ENCODE measurements around the gene CLDN16.

Gene CLDN16

GRCh38 chr3:190370369-190370768 is 17.6 kb upstream of the CLDN16 start:
- H2BK5ac ChIP-seq (ENCODE audit: low read length), result no peak overlapping the region
- H4K5ac ChIP-seq (ENCODE audit: low read length), result no peak overlapping the region
- H3K23ac ChIP-seq (ENCODE audit: low read length), result no peak overlapping the region
- no peak overlapping the region for H3K4ac ChIP-seq (ENCODE audit: low read depth, low read length)
- no peak overlapping the region for H3K27ac ChIP-seq (ENCODE audit: low read depth, low read length)
- no peaks in the 10 kb centered on the region for H3K36me3 ChIP-seq (ENCODE audit: control insufficient read depth, insufficient read depth, low read length)
- no peak overlapping the region for H3K4me2 ChIP-seq (ENCODE audit: low read length)
- no peak for DNase-seq
- H2BK120ac ChIP-seq (ENCODE audit: low read depth, low read length), result no peak overlapping the region
- H2BK15ac ChIP-seq (replicated peaks; ENCODE audit: low read depth), result no peak overlapping the region
- no peaks in the 10 kb centered on the region for H3K4me1 ChIP-seq (ENCODE audit: control insufficient read depth, low read depth, low read length)
- H3K79me2 ChIP-seq (ENCODE audit: control insufficient read depth, insufficient read depth, low read length), result no peaks in the 10 kb centered on the region
- no peak overlapping the region for H2AK5ac ChIP-seq (ENCODE audit: low read length)
- no peak overlapping the region for H3K56ac ChIP-seq (ENCODE audit: low read length)
- no peak overlapping the region for H3K4me3 ChIP-seq (ENCODE audit: low read length)
- H3K9ac ChIP-seq (ENCODE audit: low read length), result no peak overlapping the region
- no CpG with 5 or more reads among the region's 2 CpGs for WGBS (ENCODE audit: extremely low coverage, insufficient coverage, low lambda C conversion rate)
- no peak overlapping the region for H3K18ac ChIP-seq (ENCODE audit: low read length)
- no peak overlapping the region for H4K8ac ChIP-seq (ENCODE audit: low read depth, low read length)
- no peaks in the 10 kb centered on the region for H3K27me3 ChIP-seq (ENCODE audit: insufficient read depth, low read length, poor library complexity)
- no peaks in the 10 kb centered on the region for H3K79me1 ChIP-seq (ENCODE audit: low read length)

- H3K4me3 ChIP-seq (ENCODE audit: low read length), result no peak overlapping the region
- H3K79me1 ChIP-seq (ENCODE audit: low read length), result no peaks in the 10 kb centered on the region
- H3K27me3 ChIP-seq (ENCODE audit: insufficient read depth, low read length, poor library complexity), result no peaks in the 10 kb centered on the region
- no peak overlapping the region for H2AK5ac ChIP-seq (ENCODE audit: low read length)
- no peak overlapping the region for H3K56ac ChIP-seq (ENCODE audit: low read length)
- no CpG with 5 or more reads among the region's 2 CpGs for WGBS (ENCODE audit: extremely low coverage, insufficient coverage, low lambda C conversion rate)
- no peak overlapping the region for H3K23ac ChIP-seq (ENCODE audit: low read length)
- DNase-seq, result no peak
- no peaks in the 10 kb centered on the region for H3K4me1 ChIP-seq (ENCODE audit: control insufficient read depth, low read depth, low read length)
- H3K36me3 ChIP-seq (ENCODE audit: control insufficient read depth, insufficient read depth, low read length), result no peaks in the 10 kb centered on the region
- H3K4me2 ChIP-seq (ENCODE audit: low read length), result no peak overlapping the region
- H3K79me2 ChIP-seq (ENCODE audit: control insufficient read depth, insufficient read depth, low read length), result no peaks in the 10 kb centered on the region
- no peak overlapping the region for H3K27ac ChIP-seq (ENCODE audit: low read depth, low read length)
- no peak overlapping the region for H3K18ac ChIP-seq (ENCODE audit: low read length)
- H4K8ac ChIP-seq (ENCODE audit: low read depth, low read length), result no peak overlapping the region
- H2BK120ac ChIP-seq (ENCODE audit: low read depth, low read length), result no peak overlapping the region
- H2BK15ac ChIP-seq (replicated peaks; ENCODE audit: low read depth), result no peak overlapping the region
- H2BK5ac ChIP-seq (ENCODE audit: low read length), result no peak overlapping the region
- no peak overlapping the region for H3K9ac ChIP-seq (ENCODE audit: low read length)
- H4K5ac ChIP-seq (ENCODE audit: low read length), result no peak overlapping the region
- no peak overlapping the region for H3K4ac ChIP-seq (ENCODE audit: low read depth, low read length)
These were observed 16.8 kb upstream of the CLDN16 start for GRCh38 chr3:190371152-190371551.

DNA sequence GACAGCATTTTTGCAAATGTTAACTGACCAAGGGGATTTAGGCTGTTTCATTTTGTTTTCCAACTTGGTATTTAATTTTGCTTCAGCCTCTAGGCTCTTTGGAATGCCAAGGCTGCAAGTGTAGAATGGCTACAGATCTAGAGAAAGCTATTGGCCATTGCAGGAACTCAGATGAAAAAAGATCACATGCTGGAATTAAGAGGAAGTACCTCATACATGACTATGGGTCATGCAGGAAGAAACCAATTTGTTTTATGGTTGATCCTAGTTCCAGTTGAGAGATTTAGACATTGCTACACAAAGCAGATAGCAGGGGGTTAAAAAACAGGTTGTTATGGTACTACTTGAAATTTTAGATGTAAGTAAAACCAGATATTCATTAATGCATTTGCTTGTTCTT is 12.7 kb upstream of the CLDN16 start:
- no peaks in the 10 kb centered on the region for H3K79me2 ChIP-seq (ENCODE audit: control insufficient read depth, insufficient read depth, low read length)
- H3K4me2 ChIP-seq (ENCODE audit: low read length), result no peak overlapping the region
- H2BK15ac ChIP-seq (replicated peaks; ENCODE audit: low read depth), result no peak overlapping the region
- no peak overlapping the region for H3K56ac ChIP-seq (ENCODE audit: low read length)
- H2BK120ac ChIP-seq (ENCODE audit: low read depth, low read length), result no peak overlapping the region
- no peaks in the 10 kb centered on the region for H3K4me1 ChIP-seq (ENCODE audit: control insufficient read depth, low read depth, low read length)
- H3K23ac ChIP-seq (ENCODE audit: low read length), result no peak overlapping the region
- no peak overlapping the region for H2AK5ac ChIP-seq (ENCODE audit: low read length)
- no peak overlapping the region for H3K18ac ChIP-seq (ENCODE audit: low read length)
- H3K4ac ChIP-seq (ENCODE audit: low read depth, low read length), result no peak overlapping the region
- H3K27me3 ChIP-seq (ENCODE audit: insufficient read depth, low read length, poor library complexity), result no peaks in the 10 kb centered on the region
- H4K5ac ChIP-seq (ENCODE audit: low read length), result no peak overlapping the region
- no peak overlapping the region for H2BK5ac ChIP-seq (ENCODE audit: low read length)
- H3K27ac ChIP-seq (ENCODE audit: low read depth, low read length), result no peak overlapping the region
- no peaks in the 10 kb centered on the region for H3K79me1 ChIP-seq (ENCODE audit: low read length)
- H3K9ac ChIP-seq (ENCODE audit: low read length), result no peak overlapping the region
- peak; percentile 28 for DNase-seq
- no peak overlapping the region for H3K4me3 ChIP-seq (ENCODE audit: low read length)
- H4K8ac ChIP-seq (ENCODE audit: low read depth, low read length), result no peak overlapping the region
- H3K36me3 ChIP-seq (ENCODE audit: control insufficient read depth, insufficient read depth, low read length), result no peaks in the 10 kb centered on the region

GRCh38 chr3:190375671-190376070 is 12.3 kb upstream of the CLDN16 start:
- peak; percentile 46 for DNase-seq
- Histone ChIP-seq H3K56ac (ENCODE audit: low read length) (no peak overlapping the region), H4K8ac (ENCODE audit: low read depth, low read length) (no peak overlapping the region), H3K4me1 (ENCODE audit: control insufficient read depth, low read depth, low read length) (no peaks in the 10 kb centered on the region), H3K4ac (ENCODE audit: low read depth, low read length) (no peak overlapping the region), H4K5ac (ENCODE audit: low read length) (no peak overlapping the region), H2BK5ac (ENCODE audit: low read length) (no peak overlapping the region), H3K18ac (ENCODE audit: low read length) (no peak overlapping the region), H3K79me2 (ENCODE audit: control insufficient read depth, insufficient read depth, low read length) (no peaks in the 10 kb centered on the region), H3K36me3 (ENCODE audit: control insufficient read depth, insufficient read depth, low read length) (no peaks in the 10 kb centered on the region), H3K23ac (ENCODE audit: low read length) (no peak overlapping the region), H3K4me3 (ENCODE audit: low read length) (no peak overlapping the region), H2BK15ac (replicated peaks; ENCODE audit: low read depth) (no peak overlapping the region), H3K9ac (ENCODE audit: low read length) (no peak overlapping the region), H3K4me2 (ENCODE audit: low read length) (no peak overlapping the region), H3K79me1 (ENCODE audit: low read length) (no peaks in the 10 kb centered on the region), H2BK120ac (ENCODE audit: low read depth, low read length) (no peak overlapping the region), H2AK5ac (ENCODE audit: low read length) (no peak overlapping the region), H3K27me3 (ENCODE audit: insufficient read depth, low read length, poor library complexity) (no peaks in the 10 kb centered on the region), H3K27ac (ENCODE audit: low read depth, low read length) (no peak overlapping the region)
- no CpG with 5 or more reads among the region's 3 CpGs for WGBS (ENCODE audit: extremely low coverage, insufficient coverage, low lambda C conversion rate)

- WGBS (ENCODE audit: extremely low coverage, insufficient coverage, low lambda C conversion rate), result no CpG with 5 or more reads among the region's 6 CpGs
- H3K27me3 ChIP-seq (ENCODE audit: insufficient read depth, low read length, poor library complexity), result no peaks in the 10 kb centered on the region
- no peaks in the 10 kb centered on the region for H3K79me2 ChIP-seq (ENCODE audit: control insufficient read depth, insufficient read depth, low read length)
- no peaks in the 10 kb centered on the region for H3K79me1 ChIP-seq (ENCODE audit: low read length)
- H2AK5ac ChIP-seq (ENCODE audit: low read length), result no peak overlapping the region
- no peak overlapping the region for H3K4me3 ChIP-seq (ENCODE audit: low read length)
- H3K4me1 ChIP-seq (ENCODE audit: control insufficient read depth, low read depth, low read length), result no peaks in the 10 kb centered on the region
- H3K27ac ChIP-seq (ENCODE audit: low read depth, low read length), result no peak overlapping the region
- no peak overlapping the region for H2BK5ac ChIP-seq (ENCODE audit: low read length)
- no peaks in the 10 kb centered on the region for H3K36me3 ChIP-seq (ENCODE audit: control insufficient read depth, insufficient read depth, low read length)
- H3K56ac ChIP-seq (ENCODE audit: low read length), result no peak overlapping the region
- no peak overlapping the region for H4K5ac ChIP-seq (ENCODE audit: low read length)
- H2BK15ac ChIP-seq (replicated peaks; ENCODE audit: low read depth), result no peak overlapping the region
- H3K9ac ChIP-seq (ENCODE audit: low read length), result no peak overlapping the region
- no peak overlapping the region for H3K4me2 ChIP-seq (ENCODE audit: low read length)
- no peak overlapping the region for H3K18ac ChIP-seq (ENCODE audit: low read length)
- H4K8ac ChIP-seq (ENCODE audit: low read depth, low read length), result no peak overlapping the region
- H3K23ac ChIP-seq (ENCODE audit: low read length), result no peak overlapping the region
- DNase-seq, result no peak
- no peak overlapping the region for H2BK120ac ChIP-seq (ENCODE audit: low read depth, low read length)
- H3K4ac ChIP-seq (ENCODE audit: low read depth, low read length), result no peak overlapping the region
These were observed 9.6 kb upstream of the CLDN16 start for GRCh38 chr3:190378240-190378891.

GRCh38 chr3:190380184-190380583 is 7.8 kb upstream of the CLDN16 start:
- Histone ChIP-seq H3K36me3 (ENCODE audit: control insufficient read depth, insufficient read depth, low read length) (no peaks in the 10 kb centered on the region), H3K27ac (ENCODE audit: low read depth, low read length) (no peak overlapping the region), H3K79me2 (ENCODE audit: control insufficient read depth, insufficient read depth, low read length) (no peaks in the 10 kb centered on the region), H3K18ac (ENCODE audit: low read length) (no peak overlapping the region), H3K4me3 (ENCODE audit: low read length) (no peak overlapping the region), H3K23ac (ENCODE audit: low read length) (no peak overlapping the region), H3K4me1 (ENCODE audit: control insufficient read depth, low read depth, low read length) (no peaks in the 10 kb centered on the region), H3K79me1 (ENCODE audit: low read length) (no peaks in the 10 kb centered on the region), H3K9ac (ENCODE audit: low read length) (no peak overlapping the region), H4K8ac (ENCODE audit: low read depth, low read length) (no peak overlapping the region), H2AK5ac (ENCODE audit: low read length) (no peak overlapping the region), H2BK15ac (replicated peaks; ENCODE audit: low read depth) (no peak overlapping the region), H3K4me2 (ENCODE audit: low read length) (no peak overlapping the region), H3K56ac (ENCODE audit: low read length) (no peak overlapping the region), H3K27me3 (ENCODE audit: insufficient read depth, low read length, poor library complexity) (no peaks in the 10 kb centered on the region), H2BK120ac (ENCODE audit: low read depth, low read length) (no peak overlapping the region), H3K4ac (ENCODE audit: low read depth, low read length) (no peak overlapping the region), H2BK5ac (ENCODE audit: low read length) (no peak overlapping the region), H4K5ac (ENCODE audit: low read length) (no peak overlapping the region)
- DNase-seq, result no peak
